OCI-LY7 (cell line): ENCODE data around the gene LUZP1. TPM values are rescaled to one million over a fixed set of nuclear protein-coding genes. Genes with fewer than 3 reads are reported as not detected.

ENCODE experiments used
- BruUV-seq: library from RNA; stranded (reverse); fragments of 400-500 nt; replicated peaks from 2 replicates; lab custom pipeline; 2021; lab: Mats Ljungman, UMichigan
- CTCF ChIA-PET: fragments of 300-600 bp; sonication (Branson Sonifier 250); formaldehyde crosslinking; loops from one replicate; lab custom pipeline; 2022; ENCODE audit warnings: antibody characterized with exemption; ENCODE audit not compliant: unreplicated experiment; lab: Charles Lee
- POLR2A ChIA-PET: fragments of 300-600 bp; sonication (Branson Sonifier 250); formaldehyde crosslinking; loops from one replicate; lab custom pipeline; 2022; ENCODE audit warnings: antibody characterized with exemption; lab: Charles Lee
- DNase-seq: peaks from one replicate; pipeline ENCODE4 v3.0.0-alpha.2; 2015; ENCODE audit warnings: low spot score
- H2AFZ ChIP-seq: fragments of 200-600 bp; sonication (generic), shearing (Covaris generic); 2 replicates; pipeline ENCODE4 v1.6.1; 2014; ENCODE audit warnings: mild to moderate bottlenecking, antibody characterized with exemption, low read length, moderate library complexity
- H3K27ac ChIP-seq: fragments of 200-600 bp; sonication (generic); 2 replicates; pipeline ENCODE4 v1.5.1; 2014; ENCODE audit warnings: mixed run types, low read depth, mild to moderate bottlenecking, moderate library complexity, low read length, inconsistent platforms; ENCODE audit not compliant: poor library complexity, severe bottlenecking
- H3K36me3 ChIP-seq: fragments of 200-600 bp; sonication (generic); 2 replicates; pipeline ENCODE4 v1.6.1; 2014; ENCODE audit warnings: mild to moderate bottlenecking, antibody characterized with exemption, low read length, moderate library complexity, mixed read lengths; ENCODE audit not compliant: insufficient read depth
- H3K4me1 ChIP-seq: fragments of 200-600 bp; sonication (generic); 2 replicates; pipeline ENCODE4 v1.5.1; 2014; ENCODE audit warnings: mild to moderate bottlenecking, low read length; ENCODE audit not compliant: insufficient read depth, poor library complexity, severe bottlenecking
- H3K4me2 ChIP-seq: fragments of 200-600 bp; sonication (generic); 2 replicates; pipeline ENCODE4 v1.6.1; 2014; ENCODE audit warnings: mild to moderate bottlenecking, low read length
- H3K4me3 ChIP-seq: fragments of 200-600 bp; sonication (generic); 2 replicates; pipeline ENCODE4 v1.5.1; 2014; ENCODE audit warnings: mild to moderate bottlenecking, low read depth, low read length; ENCODE audit not compliant: poor library complexity, severe bottlenecking
- H3K79me2 ChIP-seq: fragments of 200-600 bp; sonication (generic); 2 replicates; pipeline ENCODE4 v1.6.1; 2016; ENCODE audit warnings: low read depth, mild to moderate bottlenecking, low read length, moderate library complexity, mixed read lengths; ENCODE audit not compliant: insufficient read depth
- H3K9me2 ChIP-seq: fragments of 200-600 bp; sonication (generic); 2 replicates; pipeline ENCODE4 v1.6.1; 2016; ENCODE audit warnings: mild to moderate bottlenecking, low read length, mixed read lengths; ENCODE audit not compliant: insufficient read depth
- H3K9me3 ChIP-seq: fragments of 200-600 bp; sonication (generic); 2 replicates; pipeline ENCODE4 v1.6.1; 2014; ENCODE audit warnings: mild to moderate bottlenecking, mixed run types, low read length, mixed read lengths
- H4K20me1 ChIP-seq: fragments of 200-600 bp; sonication (generic); 2 replicates; pipeline ENCODE4 v1.6.1; 2014; ENCODE audit warnings: mild to moderate bottlenecking, antibody characterized with exemption, low read length, moderate library complexity, mixed read lengths; ENCODE audit not compliant: insufficient read depth
- EZH2phosphoT487 ChIP-seq: fragments of 200-600 bp; sonication (generic); IDR thresholded peaks from 2 replicates; pipeline ENCODE4 v1.6.1; 2018; ENCODE audit warnings: low read depth, borderline replicate concordance, mild to moderate bottlenecking, mixed run types, antibody characterized with exemption, low read length, moderate library complexity, mixed read lengths
- intact Hi-C: fragments of 100-400 bp; cut with micrococcal nuclease; formaldehyde crosslinking; loops from one replicate; pipeline ENCODE4 v1.10.0; 2022; ENCODE audit not compliant: unreplicated experiment
- total RNA-seq, 2 experiments: library from RNA; depleted of rRNA in 1 of 2; stranded (reverse); fragments of >200 nt in 1 of 2; shearing (Covaris generic) in 1 of 2; gene quantifications; 2 replicates each; pipeline ENCODE4 v1.2.3, GENCODE V29; 2014 to 2022
- TF ChIP-seq, protein P1 (sequence below): fragments of 200-600 bp; sonication (generic); conservative IDR thresholded peaks from 2 replicates; pipeline ENCODE4 v1.5.1; 2014; ENCODE audit warnings: mild to moderate bottlenecking, antibody characterized with exemption, low read length, moderate library complexity, mixed read lengths

LUZP1 gene
- total RNA-seq, 2 experiments from 2014 or later = 7.6 to 13.6 TPM

DNA sequence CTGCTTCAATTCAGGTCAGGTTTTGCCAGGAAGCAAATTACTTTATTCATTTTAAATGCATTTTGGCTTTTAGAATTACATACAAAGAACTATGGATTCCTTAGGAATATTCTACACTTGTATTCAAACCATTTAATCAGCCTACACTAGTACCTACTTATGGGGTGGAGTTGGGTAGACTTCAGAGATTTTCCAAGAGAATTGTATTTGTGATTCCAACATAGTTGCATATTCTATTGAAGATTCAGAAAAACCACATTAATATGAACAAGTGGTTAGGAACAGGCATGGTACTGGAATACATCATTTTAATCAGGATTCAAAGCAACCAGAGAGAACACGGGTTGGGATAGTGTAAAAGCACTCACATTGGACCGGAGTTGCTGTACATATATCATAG is 33.4 kb downstream of the LUZP1 start:
- no peaks in the 10 kb centered on the region for H3K9me2 ChIP-seq
- no peaks in the 10 kb centered on the region for H3K9me3 ChIP-seq
- H2AFZ ChIP-seq = no peak overlapping the region
- BruUV-seq = no TSS peak
- peaks cover 11% of the 10 kb centered on the region; the same call in 1 of the 2 replicates for H3K79me2 ChIP-seq
- H3K4me2 ChIP-seq = no peak overlapping the region
- ChIA-PET CTCF (interaction anchor here (0.5 kb wide), 1 partner anchor 77 kb away, joined by 3 read pairs; no protein-coding TSS in a partner anchor), POLR2A (no interaction called here)
- no peak overlapping the region for H3K27ac ChIP-seq
- intact Hi-C loops = no loop called here
- H3K4me3 ChIP-seq = no peak overlapping the region
- H4K20me1 ChIP-seq = no peaks in the 10 kb centered on the region
- DNase-seq = no peak
- no peaks in the 10 kb centered on the region for H3K36me3 ChIP-seq
- no peaks in the 10 kb centered on the region for H3K4me1 ChIP-seq
- no peak for TF ChIP-seq EZH2phosphoT487
- TF ChIP-seq, protein P1, sequence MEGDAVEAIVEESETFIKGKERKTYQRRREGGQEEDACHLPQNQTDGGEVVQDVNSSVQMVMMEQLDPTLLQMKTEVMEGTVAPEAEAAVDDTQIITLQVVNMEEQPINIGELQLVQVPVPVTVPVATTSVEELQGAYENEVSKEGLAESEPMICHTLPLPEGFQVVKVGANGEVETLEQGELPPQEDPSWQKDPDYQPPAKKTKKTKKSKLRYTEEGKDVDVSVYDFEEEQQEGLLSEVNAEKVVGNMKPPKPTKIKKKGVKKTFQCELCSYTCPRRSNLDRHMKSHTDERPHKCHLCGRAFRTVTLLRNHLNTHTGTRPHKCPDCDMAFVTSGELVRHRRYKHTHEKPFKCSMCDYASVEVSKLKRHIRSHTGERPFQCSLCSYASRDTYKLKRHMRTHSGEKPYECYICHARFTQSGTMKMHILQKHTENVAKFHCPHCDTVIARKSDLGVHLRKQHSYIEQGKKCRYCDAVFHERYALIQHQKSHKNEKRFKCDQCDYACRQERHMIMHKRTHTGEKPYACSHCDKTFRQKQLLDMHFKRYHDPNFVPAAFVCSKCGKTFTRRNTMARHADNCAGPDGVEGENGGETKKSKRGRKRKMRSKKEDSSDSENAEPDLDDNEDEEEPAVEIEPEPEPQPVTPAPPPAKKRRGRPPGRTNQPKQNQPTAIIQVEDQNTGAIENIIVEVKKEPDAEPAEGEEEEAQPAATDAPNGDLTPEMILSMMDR = no peak

DNA sequence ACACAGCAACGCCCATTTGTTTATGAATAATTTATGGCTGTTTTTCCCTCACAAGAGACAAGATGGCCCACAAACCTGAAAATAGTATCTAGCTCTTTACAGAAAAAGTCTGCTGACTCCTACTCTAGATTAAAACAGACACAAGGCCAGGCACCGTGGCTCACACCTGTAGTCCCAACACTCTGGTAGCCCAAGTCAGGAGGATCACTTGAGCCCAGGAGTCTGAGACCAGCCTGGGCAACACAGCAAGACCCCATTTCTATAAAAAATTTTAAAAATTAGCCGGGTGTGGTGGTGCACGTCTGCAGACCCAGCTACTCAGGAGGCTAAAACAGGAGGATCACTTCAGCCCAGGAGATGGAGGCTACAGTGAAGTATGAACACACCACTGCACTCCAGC is 34.6 kb downstream of the LUZP1 start:
- no peak for TF ChIP-seq EZH2phosphoT487
- TF ChIP-seq, protein P1 = no peak
- Histone ChIP-seq H3K4me2 (no peak overlapping the region), H3K9me3 (no peaks in the 10 kb centered on the region), H3K79me2 (peaks cover 15% of the 10 kb centered on the region; the same call in 1 of the 2 replicates), H3K36me3 (no peaks in the 10 kb centered on the region), H2AFZ (no peak overlapping the region), H3K4me1 (no peaks in the 10 kb centered on the region), H4K20me1 (no peaks in the 10 kb centered on the region), H3K27ac (no peak overlapping the region), H3K9me2 (no peaks in the 10 kb centered on the region), H3K4me3 (no peak overlapping the region)
- DNase-seq = no peak
- BruUV-seq = no TSS peak
- intact Hi-C loops = no loop called here
- POLR2A ChIA-PET = no interaction called here
- CTCF ChIA-PET = no interaction called here

DNA sequence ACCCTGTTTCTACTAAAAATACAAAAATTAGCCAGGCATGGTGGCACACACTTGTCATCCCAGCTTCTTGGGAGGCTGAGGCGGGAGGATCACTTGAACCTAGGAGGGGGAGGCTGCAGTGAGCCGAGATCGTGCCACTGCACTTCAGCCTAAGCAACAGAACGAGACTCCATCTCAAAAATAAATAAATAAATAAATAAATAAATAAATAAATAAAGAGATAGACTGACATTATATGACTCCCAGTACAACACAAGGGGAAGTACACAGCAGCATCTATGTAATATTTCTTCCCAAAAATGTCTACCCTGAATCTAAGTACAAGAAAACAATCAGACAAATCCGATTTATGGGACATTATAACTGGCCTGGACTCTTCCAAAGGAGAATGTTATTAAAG is 35.1 kb downstream of the LUZP1 start:
- Histone ChIP-seq H3K79me2 (peaks cover 15% of the 10 kb centered on the region; the same call in 1 of the 2 replicates), H2AFZ (no peak overlapping the region), H3K36me3 (no peaks in the 10 kb centered on the region), H3K4me3 (no peak overlapping the region), H3K4me1 (no peaks in the 10 kb centered on the region), H3K9me2 (no peaks in the 10 kb centered on the region), H3K27ac (no peak overlapping the region), H3K9me3 (no peaks in the 10 kb centered on the region), H3K4me2 (no peak overlapping the region), H4K20me1 (no peaks in the 10 kb centered on the region)
- no peak for TF ChIP-seq EZH2phosphoT487
- TF ChIP-seq, protein P1 = no peak
- intact Hi-C loops = no loop called here
- DNase-seq = no peak
- ChIA-PET CTCF (no interaction called here), POLR2A (interaction anchor here (0.6 kb wide), 2 partner anchors 30 to 267 kb away, joined by 3 read pairs; no protein-coding TSS in a partner anchor)
- no TSS peak for BruUV-seq
